Measurements from ENCODE around the gene ITPRIPL2.

ITPRIPL2 gene

GRCh38 chr16:19145010-19145409 lies 31.2 kb downstream of the ITPRIPL2 start:
- no peak for DNase-seq

GRCh38 chr16:19147126-19147525 lies 33.4 kb downstream of the ITPRIPL2 start:
- no peak for DNase-seq

GRCh38 chr16:19147627-19148026 lies 33.9 kb downstream of the ITPRIPL2 start:
- DNase-seq, result no peak

GRCh38 chr16:19148189-19148588 lies 34.4 kb downstream of the ITPRIPL2 start:
- no peak for DNase-seq

GRCh38 chr16:19151310-19151709 lies 37.5 kb downstream of the ITPRIPL2 start:
- no peak for DNase-seq

- no peak for DNase-seq
Observed at GRCh38 chr16:19152042-19152441, 38.3 kb downstream of the ITPRIPL2 start.

- DNase-seq, result no peak
Observed at GRCh38 chr16:19153876-19154275, 40.1 kb downstream of the ITPRIPL2 start.

- DNase-seq, result no peak
Observed at GRCh38 chr16:19162085-19162484, 48.3 kb downstream of the ITPRIPL2 start.

GRCh38 chr16:19163215-19163614 lies 49.5 kb downstream of the ITPRIPL2 start:
- no peak for DNase-seq

GRCh38 chr16:19164285-19164684 lies 50.5 kb downstream of the ITPRIPL2 start:
- no peak for DNase-seq

GRCh38 chr16:19165101-19165500 lies 51.3 kb downstream of the ITPRIPL2 start:
- DNase-seq, result no peak

- no peak for DNase-seq
Observed at GRCh38 chr16:19166500-19166899, 52.7 kb downstream of the ITPRIPL2 start.

- no peak for DNase-seq
Observed at GRCh38 chr16:19167710-19168370, 54.1 kb downstream of the ITPRIPL2 start, which contains the start of gene SYT17. TSS of gene SYT17 (plus strand) at chr16:19168240. CDS start at chr16:19168647, 407 bp downstream.

GRCh38 chr16:19168371-19169081 lies 54.8 kb downstream of the ITPRIPL2 start:
- DNase-seq, result no peak

GRCh38 chr16:19169082-19169639 lies 55.4 kb downstream of the ITPRIPL2 start:
- DNase-seq, result no peak

GRCh38 chr16:19170043-19170655 lies 56.4 kb downstream of the ITPRIPL2 start:
- no peak for DNase-seq
